ENCODE results near the gene DECR2.

GRCh38 chr16:411576-412265, 10.0 kb downstream of the DECR2 start:
- no peak for TF ChIP-seq POLR2A (IDR thresholded peaks at IDR 0.05; ENCODE audit: low read length)
- TF ChIP-seq GATA1 (IDR thresholded peaks at IDR 0.05; ENCODE audit: low read depth, low read length) = no peak
